Glutamatergic neuron (in vitro differentiated cells): ENCODE results near the gene LMF1. TPM values are rescaled to one million over a fixed set of nuclear protein-coding genes. Genes with fewer than 3 reads are reported as not detected.

Source experiments
- DNase-seq: peaks from one replicate; pipeline ENCODE4 v3.0.0; 2022
- H3K27ac Mint-ChIP-seq: one replicate; pipeline ENCODE4 v1.8.0; 2020; ENCODE audit warnings: mild to moderate bottlenecking, mixed read lengths, inconsistent platforms; ENCODE audit not compliant: unreplicated experiment
- H3K27me3 Mint-ChIP-seq: one replicate; pipeline ENCODE4 v1.8.0; 2020; ENCODE audit warnings: mild to moderate bottlenecking, moderate library complexity, mixed read lengths, inconsistent platforms; ENCODE audit not compliant: unreplicated experiment
- H3K36me3 Mint-ChIP-seq: one replicate; pipeline ENCODE4 v1.8.0; 2020; ENCODE audit warnings: mild to moderate bottlenecking, mixed read lengths, inconsistent platforms; ENCODE audit not compliant: unreplicated experiment
- H3K4me1 Mint-ChIP-seq: one replicate; pipeline ENCODE4 v1.8.0; 2020; ENCODE audit warnings: mild to moderate bottlenecking, low read depth, mixed read lengths, inconsistent platforms; ENCODE audit not compliant: unreplicated experiment
- H3K4me3 Mint-ChIP-seq: one replicate; pipeline ENCODE4 v1.8.0; 2020; ENCODE audit warnings: mild to moderate bottlenecking, mixed read lengths, inconsistent platforms; ENCODE audit not compliant: unreplicated experiment
- H3K9me3 Mint-ChIP-seq: one replicate; pipeline ENCODE4 v1.8.0; 2020; ENCODE audit warnings: mild to moderate bottlenecking, moderate library complexity, mixed read lengths, inconsistent platforms; ENCODE audit not compliant: unreplicated experiment
- CTCF ChIP-seq: fragments of 200-600 bp; sonication (generic); IDR thresholded peaks from one replicate; pipeline ENCODE4 v1.5.0; 2021; ENCODE audit not compliant: partially characterized antibody, unreplicated experiment
- total RNA-seq: library from RNA; stranded (reverse); fragmentation: NEBNext Ultra II Directional; extraction: Animal tissue kit (Norgen Biotek cat#: 25700); gene quantifications from one replicate; pipeline ENCODE4 v1.2.1, GENCODE V29; 2021; ENCODE audit not compliant: unreplicated experiment

LMF1 gene
- total RNA-seq, 1 donor from 2014 or later = 17.4 TPM

GRCh38 chr16:998211-998610 is 27.4 kb upstream of the LMF1 start:
- no peaks in the 10 kb centered on the region for H3K4me1 Mint-ChIP-seq
- peaks cover 15% of the 10 kb centered on the region for H3K9me3 Mint-ChIP-seq
- H3K27ac Mint-ChIP-seq = no peak overlapping the region
- no peak for TF ChIP-seq CTCF
- H3K4me3 Mint-ChIP-seq = no peak overlapping the region
- H3K27me3 Mint-ChIP-seq = peaks cover 6% of the 10 kb centered on the region
- H3K36me3 Mint-ChIP-seq = peaks cover 12% of the 10 kb centered on the region
- DNase-seq = no peak

DNA sequence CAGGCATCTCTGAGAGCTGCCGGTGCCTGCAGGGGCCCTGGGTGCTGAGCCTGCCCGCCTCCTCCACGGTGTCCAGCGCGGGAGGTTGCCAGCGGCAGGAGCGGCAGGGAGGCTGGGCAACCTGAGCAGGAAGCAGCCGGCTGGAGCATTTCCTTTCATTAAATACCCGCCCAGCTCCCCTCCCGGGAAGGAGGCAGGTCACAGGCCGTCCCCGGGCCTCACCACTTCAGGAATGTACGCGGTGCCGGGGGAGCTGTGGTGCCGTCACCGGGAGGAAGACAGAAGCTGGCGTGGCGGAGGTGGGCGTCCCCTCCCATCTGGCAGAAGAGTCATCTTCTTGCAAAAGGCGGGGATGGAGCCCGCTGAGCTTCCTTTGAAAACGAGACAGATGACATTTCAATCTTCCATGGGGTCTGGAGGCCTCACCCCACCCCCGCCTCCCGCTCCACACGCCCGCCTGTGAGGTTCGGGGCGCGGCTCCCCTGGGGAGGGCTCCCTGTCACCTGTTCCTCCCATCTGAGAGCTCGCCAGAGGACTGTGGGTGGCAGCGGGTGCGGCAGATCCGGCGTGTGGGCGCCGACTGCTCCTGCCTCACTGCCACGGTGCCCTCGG is 26.8 kb upstream of the LMF1 start:
- H3K4me3 Mint-ChIP-seq = no peak overlapping the region

GRCh38 chr16:996681-997080 is 25.9 kb upstream of the LMF1 start:
- Mint-ChIP-seq H3K9me3 (peaks cover 13% of the 10 kb centered on the region), H3K27ac (no peak overlapping the region), H3K4me3 (no peak overlapping the region), H3K36me3 (peaks cover 12% of the 10 kb centered on the region), H3K27me3 (peaks cover 6% of the 10 kb centered on the region), H3K4me1 (no peaks in the 10 kb centered on the region)
- no peak for TF ChIP-seq CTCF
- DNase-seq = no peak

More for the DNA sequence above, 26.8 kb upstream of the LMF1 start:
- H3K4me1 Mint-ChIP-seq = no peaks in the 10 kb centered on the region
- no peak for DNase-seq
- no peak overlapping the region for H3K27ac Mint-ChIP-seq
- no peak for TF ChIP-seq CTCF
- H3K36me3 Mint-ChIP-seq = peaks cover 12% of the 10 kb centered on the region
- H3K9me3 Mint-ChIP-seq = peaks cover 13% of the 10 kb centered on the region
- peaks cover 6% of the 10 kb centered on the region for H3K27me3 Mint-ChIP-seq

- Mint-ChIP-seq H3K27me3 (peaks cover 3% of the 10 kb centered on the region), H3K36me3 (peaks cover 12% of the 10 kb centered on the region), H3K4me3 (no peak overlapping the region), H3K9me3 (peaks cover 13% of the 10 kb centered on the region), H3K4me1 (no peaks in the 10 kb centered on the region), H3K27ac (no peak overlapping the region)
- TF ChIP-seq CTCF = no peak
- no peak for DNase-seq
Observed at GRCh38 chr16:995783-996182, 25.0 kb upstream of the LMF1 start.

- Mint-ChIP-seq H3K4me1 (no peaks in the 10 kb centered on the region), H3K27ac (no peak overlapping the region), H3K9me3 (peaks cover 13% of the 10 kb centered on the region), H3K4me3 (no peak overlapping the region), H3K27me3 (peaks cover 3% of the 10 kb centered on the region), H3K36me3 (peaks cover 12% of the 10 kb centered on the region)
- no peak for DNase-seq
- no peak for TF ChIP-seq CTCF
Observed at GRCh38 chr16:995087-995486, 24.3 kb upstream of the LMF1 start.
